ENCODE measurements around the gene TULP4.
A peak's percentile ranks its signal among the peaks of the same experiment; 100 is the strongest.
"Not testable (repeated sequence)": the region's sequence is repeated elsewhere in the genome, so short reads cannot be mapped to it uniquely, and the experiment has no call there.

The TULP4 gene

GRCh38 chr6:158468666-158469065 lies 156.4 kb downstream of the TULP4 start:
- DNase-seq (ENCODE audit: low spot score) = no peak

GRCh38 chr6:158470023-158470422 lies 157.8 kb downstream of the TULP4 start:
- not testable (repeated sequence) for DNase-seq (ENCODE audit: low spot score)

GRCh38 chr6:158471339-158471738 lies 159.1 kb downstream of the TULP4 start:
- DNase-seq (ENCODE audit: low spot score) = no peak

DNA sequence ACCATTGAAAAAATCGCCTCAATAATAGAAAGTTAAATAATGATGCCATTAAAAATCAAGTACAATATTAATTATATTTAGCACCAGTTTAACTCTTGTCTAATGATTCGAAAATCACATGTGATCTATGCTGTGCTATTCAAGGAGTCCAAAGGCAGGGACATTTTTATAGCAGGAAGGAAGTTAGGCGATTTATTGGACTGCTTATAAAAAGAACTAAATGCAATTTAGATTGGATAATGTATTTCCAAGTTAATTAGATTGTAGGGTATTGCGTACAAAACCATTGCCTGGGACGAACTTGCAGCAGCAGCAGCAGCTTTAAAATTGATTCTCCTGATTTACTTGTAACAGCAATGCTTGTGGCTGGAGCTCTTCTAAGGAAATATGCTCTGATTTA lies 160.2 kb downstream of the TULP4 start:
- DNase-seq (ENCODE audit: low spot score) = no peak

DNA sequence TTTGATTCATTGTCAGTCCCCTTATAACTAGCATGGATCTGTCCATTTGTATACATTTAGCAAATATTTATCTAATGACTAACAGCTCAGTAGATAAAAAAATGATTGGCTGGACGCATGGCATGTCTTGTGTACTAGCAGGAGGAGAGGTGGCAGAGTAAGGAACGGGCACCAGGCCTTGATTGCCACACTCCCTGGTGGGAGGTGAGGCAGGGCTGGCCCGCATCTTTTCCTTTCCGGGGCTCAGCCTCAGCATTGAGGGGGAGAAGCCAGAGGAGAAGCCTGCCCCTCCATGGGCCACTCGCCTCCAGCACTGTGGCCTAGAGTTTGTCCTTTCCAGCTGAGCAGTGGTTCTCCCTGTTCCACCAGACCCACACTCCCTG lies 162.7 kb downstream of the TULP4 start:
- peak; percentile 31 for DNase-seq (ENCODE audit: low spot score)

DNA sequence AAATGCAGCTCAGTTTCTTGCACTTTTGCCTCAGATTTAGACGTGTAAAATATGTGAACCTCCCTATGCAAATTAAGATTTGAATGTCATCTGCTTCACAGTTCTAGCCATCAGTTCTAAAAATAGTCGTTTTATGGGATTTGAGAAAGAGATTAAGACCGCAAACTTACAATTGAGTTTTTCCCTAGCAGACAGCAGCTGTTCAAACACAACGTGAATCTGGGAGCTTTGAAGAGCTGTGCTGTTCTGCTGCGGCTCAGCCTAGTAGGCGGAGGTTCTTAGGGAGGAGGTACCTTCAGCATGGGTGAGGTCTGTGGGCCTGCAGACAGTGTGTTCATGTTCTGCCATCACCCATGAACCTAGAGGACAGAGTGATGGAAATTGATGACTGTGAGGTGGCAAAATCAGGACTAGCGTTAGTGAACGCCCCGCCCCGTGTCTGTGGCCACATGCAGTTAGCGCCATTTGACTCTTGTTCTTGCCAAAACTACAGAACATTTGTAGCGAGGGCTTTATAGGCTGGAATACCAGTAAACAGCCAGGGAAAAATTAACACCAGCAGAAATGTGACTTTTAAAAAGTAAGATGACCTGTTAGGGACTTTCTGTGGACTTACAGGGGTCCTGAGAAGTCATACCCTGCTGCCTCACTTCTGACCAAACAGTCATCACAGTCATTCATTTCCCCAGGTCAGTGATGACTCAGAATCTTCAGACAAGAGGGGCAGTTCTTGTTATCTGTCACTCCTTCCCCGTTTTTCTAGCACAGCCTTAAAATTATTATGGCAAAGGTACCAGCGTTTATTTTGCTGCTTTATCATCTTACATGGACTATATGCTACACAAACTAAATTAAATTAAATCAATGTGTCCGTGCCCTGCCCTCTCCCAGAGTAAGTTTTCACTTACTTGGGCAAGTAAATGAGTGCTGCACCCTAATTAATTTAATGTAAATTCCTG lies 163.4 kb downstream of the TULP4 start:
- peak; percentile 58 for DNase-seq (ENCODE audit: low spot score)

- no peak for DNase-seq (ENCODE audit: low spot score)
Observed at GRCh38 chr6:158476389-158476788, 164.1 kb downstream of the TULP4 start.

DNA sequence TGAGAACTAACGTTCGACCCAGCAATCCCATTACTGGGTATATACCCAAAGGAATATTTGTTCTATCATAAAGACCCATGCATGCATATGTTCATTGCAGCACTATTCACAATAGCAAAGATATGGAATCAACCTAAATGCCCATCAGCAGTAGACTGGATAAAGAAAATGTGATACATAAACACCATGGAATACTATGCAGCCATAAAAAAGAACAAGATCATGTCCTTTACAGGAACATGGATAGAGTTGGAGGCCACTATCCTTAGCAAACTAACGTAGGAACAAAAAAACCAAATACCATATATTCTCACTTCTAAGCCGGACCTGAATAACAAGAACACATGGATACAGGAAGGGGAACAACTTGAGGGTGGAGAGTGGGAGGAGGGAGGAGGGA lies 165.5 kb downstream of the TULP4 start:
- DNase-seq (ENCODE audit: low spot score) = not testable (repeated sequence)

DNA sequence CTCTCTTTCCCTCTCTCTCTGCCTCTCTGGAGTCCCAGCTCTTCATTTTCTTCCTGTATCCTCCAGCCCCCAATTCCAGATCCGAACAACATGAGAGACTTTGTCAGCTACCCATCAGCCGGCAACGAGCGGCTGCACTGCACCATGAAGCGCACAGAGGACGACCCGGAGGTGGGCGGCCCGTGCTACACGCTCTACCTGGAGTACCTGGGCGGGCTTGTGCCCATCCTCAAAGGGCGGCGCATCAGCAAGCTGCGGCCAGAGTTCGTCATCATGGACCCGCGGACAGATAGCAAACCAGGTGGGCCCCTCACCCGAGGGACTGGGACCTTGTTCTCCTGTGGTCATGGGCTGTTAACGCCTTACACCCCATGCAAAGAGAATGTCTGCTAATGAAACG lies 168.7 kb downstream of the TULP4 start:
- DNase-seq (ENCODE audit: low spot score) = no peak

- peak; percentile 78 for DNase-seq (ENCODE audit: low spot score)
Observed at GRCh38 chr6:158481690-158482473, 169.6 kb downstream of the TULP4 start.

GRCh38 chr6:158485431-158485830 lies 173.2 kb downstream of the TULP4 start:
- no peak for DNase-seq (ENCODE audit: low spot score)

DNA sequence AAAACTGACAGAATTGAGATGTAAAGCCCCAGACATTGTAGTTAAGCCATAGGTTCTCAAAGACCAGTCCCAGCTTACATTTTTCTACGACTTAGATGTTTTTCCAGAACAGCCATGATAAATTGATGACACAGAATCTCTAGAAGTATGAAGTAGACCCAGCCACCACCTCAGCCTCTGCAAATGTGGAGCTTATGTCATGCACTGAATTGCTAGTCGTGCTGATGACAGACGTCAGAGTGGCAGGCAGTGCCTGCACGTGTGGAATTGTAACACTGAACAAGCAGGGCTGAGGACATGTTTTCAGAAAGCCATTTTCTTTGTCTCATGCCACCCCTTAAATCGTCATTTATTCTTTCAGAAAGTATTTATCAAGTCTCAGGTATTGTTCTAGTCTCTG lies 175.2 kb downstream of the TULP4 start:
- DNase-seq (ENCODE audit: low spot score) = no peak

GRCh38 chr6:158488065-158488464 lies 175.8 kb downstream of the TULP4 start:
- DNase-seq (ENCODE audit: low spot score) = peak; percentile 91

DNA sequence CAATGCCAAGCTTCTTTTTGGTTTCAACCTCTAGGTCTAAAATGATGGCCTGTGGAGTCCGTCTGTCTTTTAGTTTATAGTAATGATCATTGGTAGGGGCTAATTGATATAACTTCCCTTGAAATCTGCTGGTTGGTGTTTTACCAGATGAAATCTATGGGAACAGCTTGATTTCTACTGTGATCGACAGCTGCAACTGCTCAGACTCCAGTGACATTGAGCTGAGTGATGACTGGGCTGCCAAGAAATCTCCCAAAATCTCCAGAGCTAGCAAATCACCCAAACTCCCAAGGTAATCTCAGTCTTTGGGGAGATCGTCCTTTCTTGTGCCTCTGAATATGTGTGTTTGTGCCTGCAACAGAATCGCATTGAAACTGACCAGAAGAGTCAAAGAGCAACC lies 177.2 kb downstream of the TULP4 start:
- no peak for DNase-seq (ENCODE audit: low spot score)

GRCh38 chr6:158492881-158493280 lies 180.6 kb downstream of the TULP4 start:
- no peak for DNase-seq (ENCODE audit: low spot score)

DNA sequence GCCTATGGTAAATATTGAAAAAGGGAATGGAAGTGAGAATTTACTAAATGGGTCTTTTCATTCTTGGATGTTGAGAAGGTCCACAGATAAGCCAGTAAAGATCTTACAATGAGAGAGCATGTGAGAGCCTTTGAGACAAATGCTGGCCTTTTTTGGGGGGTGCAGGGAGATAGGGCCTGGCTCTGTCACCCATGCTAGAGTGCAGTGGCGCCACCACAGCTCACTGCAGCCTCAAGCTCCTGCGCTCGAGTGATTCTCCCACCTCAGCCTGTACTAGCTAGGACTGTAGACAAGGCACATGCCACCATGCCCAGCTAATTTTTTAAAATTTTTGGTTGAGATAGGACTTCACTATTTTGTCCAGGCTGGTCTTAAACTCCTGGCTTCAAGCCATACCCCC lies 184.4 kb downstream of the TULP4 start:
- no peak for DNase-seq (ENCODE audit: low spot score)

GRCh38 chr6:158497620-158498019 lies 185.4 kb downstream of the TULP4 start:
- no peak for DNase-seq (ENCODE audit: low spot score)

DNA sequence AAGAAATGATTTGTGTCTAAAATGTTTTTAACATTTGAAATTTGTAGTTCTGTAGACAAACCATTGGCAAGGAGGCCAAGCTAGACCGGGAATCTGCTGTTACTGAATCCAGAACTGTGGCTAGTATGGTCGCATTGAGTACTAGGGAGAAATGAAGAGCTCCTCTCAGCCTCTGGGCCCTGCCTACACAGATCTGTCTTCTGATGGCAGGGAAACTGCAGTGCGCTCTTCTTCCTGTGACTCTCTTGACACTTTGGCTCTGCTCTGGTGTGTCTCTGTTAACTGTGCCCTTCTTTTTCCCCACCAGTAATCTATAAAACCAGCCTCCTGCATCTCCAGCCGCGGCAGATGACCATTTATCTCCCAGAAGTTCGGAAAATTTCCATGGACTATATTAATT lies 186.1 kb downstream of the TULP4 start:
- no peak for DNase-seq (ENCODE audit: low spot score)

GRCh38 chr6:158499601-158500000 lies 187.3 kb downstream of the TULP4 start:
- no peak for DNase-seq (ENCODE audit: low spot score)

DNA sequence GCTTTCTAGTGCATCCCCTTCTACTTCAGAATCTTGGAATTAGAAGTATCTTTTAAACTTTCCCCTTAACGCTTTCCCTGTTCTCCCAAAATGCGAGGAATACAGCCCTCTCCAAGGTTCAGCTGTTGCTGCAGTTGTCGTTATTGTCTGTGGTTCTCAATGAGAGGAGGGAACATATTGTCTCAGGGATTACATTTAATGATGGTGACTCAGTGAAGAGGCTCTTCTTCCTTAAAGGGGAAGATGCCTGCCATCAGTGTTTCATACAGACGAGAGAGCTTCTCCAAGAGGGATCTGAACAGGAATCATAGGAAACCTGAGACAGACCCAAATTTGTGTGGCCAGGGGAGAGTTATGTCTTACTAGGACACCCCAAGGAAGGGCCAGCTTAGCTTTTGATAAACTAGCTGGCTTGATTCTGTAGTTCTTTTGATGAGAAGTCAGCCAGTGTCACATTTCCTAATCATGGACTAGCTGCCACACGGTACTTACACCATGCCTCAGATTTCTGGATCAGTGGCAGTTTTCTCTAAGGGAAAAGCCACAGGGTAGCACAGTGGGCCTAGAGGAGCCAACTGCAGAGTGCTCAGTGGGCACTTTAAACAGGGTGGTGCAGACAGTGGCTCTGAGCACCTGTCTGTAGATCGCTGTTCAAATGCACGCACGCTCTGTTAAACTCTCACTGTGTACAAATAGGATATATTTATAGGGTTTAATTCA lies 187.9 kb downstream of the TULP4 start:
- peak; percentile 83 for DNase-seq (ENCODE audit: low spot score)

GRCh38 chr6:158501360-158502262 lies 189.3 kb downstream of the TULP4 start:
- no peak for DNase-seq (ENCODE audit: low spot score)

Measured in AG08395 (cell line).